Activated T-cell treated with anti-CD3 and anti-CD28 coated beads, Interleukin-2, amount 50 U/mL, for 72 hours (primary cell): ENCODE measurements around the gene GRIP2. TPM values are rescaled to one million over a fixed set of nuclear protein-coding genes. Genes with fewer than 3 reads are reported as not detected.

Source experiments
- ATAC-seq, 2 donors: fragments of 150-1000 bp; cut with Tn5 transposase; replicated peaks in 1 of 2; 2 replicates each; pipeline ENCODE4 v1.10.0; 2021; ENCODE audit warnings: moderate library complexity in 2 of 2, mild to moderate bottlenecking in 1 of 2
- DNase-seq, 2 donors: peaks; one replicate each; pipeline ENCODE4 v3.0.0; 2021 to 2022; ENCODE audit warnings: mixed read lengths in 1 of 2
- H3K27ac Mint-ChIP-seq: one replicate; pipeline ENCODE4 v1.8.0; 2022; ENCODE audit warnings: mild to moderate bottlenecking, moderate library complexity, mixed read lengths
- H3K27me3 Mint-ChIP-seq: one replicate; pipeline ENCODE4 v1.8.0; 2022; ENCODE audit warnings: low read depth, mixed read lengths
- H3K36me3 Mint-ChIP-seq, 2 donors: one replicate each; pipeline ENCODE4 v1.8.0; 2022; ENCODE audit warnings: mixed read lengths in 2 of 2, mild to moderate bottlenecking in 1 of 2; ENCODE audit not compliant: insufficient read depth in 2 of 2
- H3K4me1 Mint-ChIP-seq: one replicate; pipeline ENCODE4 v1.8.0; 2022; ENCODE audit warnings: low read depth, mixed read lengths
- H3K4me3 Mint-ChIP-seq, 2 donors: one replicate each; pipeline ENCODE4 v1.8.0; 2022; ENCODE audit warnings: mild to moderate bottlenecking in 2 of 2, mixed read lengths in 2 of 2, moderate library complexity in 2 of 2
- H3K9me3 Mint-ChIP-seq, 2 donors: one replicate each; pipeline ENCODE4 v1.8.0; 2022; ENCODE audit warnings: mixed read lengths in 2 of 2
- total RNA-seq, 2 donors: library from RNA; stranded (reverse); gene quantifications; one replicate each; pipeline ENCODE4 v1.2.3, GENCODE V29; 2022

GRIP2 gene
- total RNA-seq, 2 donors from 2014 or later = 0.07 TPM; not detected in 1

- no peak for DNase-seq
- H3K4me3 Mint-ChIP-seq = no peak overlapping the region
- H3K9me3 Mint-ChIP-seq = peaks cover 4% of the 10 kb centered on the region in 2 donors
- no peak for ATAC-seq
- H3K4me1 Mint-ChIP-seq = no peaks in the 10 kb centered on the region
- H3K27ac Mint-ChIP-seq = no peak overlapping the region
- H3K27me3 Mint-ChIP-seq = peaks cover 9% of the 10 kb centered on the region
- H3K36me3 Mint-ChIP-seq = peaks cover 0 to 3% of the 10 kb centered on the region in 2 donors
These were observed 43.8 kb downstream of the GRIP2 start for GRCh38 chr3:14496351-14496750.

- no peak overlapping the region for H3K27ac Mint-ChIP-seq
- no peak overlapping the region for H3K4me3 Mint-ChIP-seq
- peaks cover 0 to under 1% of the 10 kb centered on the region in 2 donors for H3K36me3 Mint-ChIP-seq
- H3K4me1 Mint-ChIP-seq = no peaks in the 10 kb centered on the region
- ATAC-seq (no peak), DNase-seq (no peak)
- H3K9me3 Mint-ChIP-seq = peaks cover 0 to under 1% of the 10 kb centered on the region in 2 donors
- H3K27me3 Mint-ChIP-seq = peaks cover 9% of the 10 kb centered on the region
These were observed 45.2 kb downstream of the GRIP2 start for GRCh38 chr3:14494973-14495300.

GRCh38 chr3:14494279-14494972 is 45.7 kb downstream of the GRIP2 start:
- ATAC-seq = no peak

GRCh38 chr3:14492948-14493881 is 46.9 kb downstream of the GRIP2 start:
- no peak for ATAC-seq
- Mint-ChIP-seq H3K9me3 (no peaks in the 10 kb centered on the region), H3K27me3 (peaks cover 9% of the 10 kb centered on the region), H3K36me3 (no peaks in the 10 kb centered on the region), H3K4me3 (no peak overlapping the region), H3K27ac (no peak overlapping the region), H3K4me1 (no peaks in the 10 kb centered on the region)
- DNase-seq = no peak

More at GRCh38 chr3:14494279-14494972, 45.7 kb downstream of the GRIP2 start:
- DNase-seq = no peak
- no peak overlapping the region for H3K27ac Mint-ChIP-seq
- H3K27me3 Mint-ChIP-seq = peaks cover 9% of the 10 kb centered on the region
- H3K36me3 Mint-ChIP-seq = no peaks in the 10 kb centered on the region
- no peaks in the 10 kb centered on the region for H3K9me3 Mint-ChIP-seq
- no peak overlapping the region for H3K4me3 Mint-ChIP-seq
- no peaks in the 10 kb centered on the region for H3K4me1 Mint-ChIP-seq

GRCh38 chr3:14491396-14492190 is 48.5 kb downstream of the GRIP2 start:
- no peaks in the 10 kb centered on the region for H3K9me3 Mint-ChIP-seq
- no peak for ATAC-seq
- H3K4me3 Mint-ChIP-seq = no peak overlapping the region
- no peak overlapping the region for H3K27ac Mint-ChIP-seq
- H3K27me3 Mint-ChIP-seq = no peaks in the 10 kb centered on the region
- no peaks in the 10 kb centered on the region for H3K36me3 Mint-ChIP-seq
- no peaks in the 10 kb centered on the region for H3K4me1 Mint-ChIP-seq
- DNase-seq = no peak

GRCh38 chr3:14490831-14491230 is 49.3 kb downstream of the GRIP2 start:
- H3K27ac Mint-ChIP-seq = peak overlapping the region; percentile 21
- ATAC-seq = no peak

GRCh38 chr3:14490255-14490654 is 49.9 kb downstream of the GRIP2 start:
- Mint-ChIP-seq H3K4me3 (no peak overlapping the region), H3K9me3 (no peaks in the 10 kb centered on the region), H3K27ac (no peak overlapping the region), H3K4me1 (peaks cover 3% of the 10 kb centered on the region), H3K36me3 (peaks cover 0 to 3% of the 10 kb centered on the region in 2 donors), H3K27me3 (no peaks in the 10 kb centered on the region)
- no peak for ATAC-seq
- DNase-seq = no peak

More at GRCh38 chr3:14490831-14491230, 49.3 kb downstream of the GRIP2 start:
- Mint-ChIP-seq H3K4me3 (no peak overlapping the region), H3K36me3 (no peaks in the 10 kb centered on the region), H3K9me3 (no peaks in the 10 kb centered on the region), H3K27me3 (no peaks in the 10 kb centered on the region), H3K4me1 (no peaks in the 10 kb centered on the region)
- no peak for DNase-seq

GRCh38 chr3:14489641-14490040 is 50.5 kb downstream of the GRIP2 start:
- no peaks in the 10 kb centered on the region for H3K27me3 Mint-ChIP-seq
- H3K27ac Mint-ChIP-seq = no peak overlapping the region
- H3K4me3 Mint-ChIP-seq = no peak overlapping the region
- DNase-seq (no peak), ATAC-seq (no peak)
- peaks cover 4% of the 10 kb centered on the region for H3K4me1 Mint-ChIP-seq
- H3K9me3 Mint-ChIP-seq = no peaks in the 10 kb centered on the region
- peaks cover 0 to 6% of the 10 kb centered on the region in 2 donors for H3K36me3 Mint-ChIP-seq

- ATAC-seq (no peak), DNase-seq (no peak)
- Mint-ChIP-seq H3K4me1 (peaks cover 4% of the 10 kb centered on the region), H3K27me3 (no peaks in the 10 kb centered on the region), H3K27ac (no peak overlapping the region), H3K9me3 (no peaks in the 10 kb centered on the region), H3K36me3 (peaks cover 0 to 6% of the 10 kb centered on the region in 2 donors), H3K4me3 (no peak overlapping the region)
These were observed 51.7 kb downstream of the GRIP2 start for GRCh38 chr3:14488286-14489041.

GRCh38 chr3:14487821-14488220 is 52.3 kb downstream of the GRIP2 start:
- peaks cover 0 to 6% of the 10 kb centered on the region in 2 donors for H3K36me3 Mint-ChIP-seq

GRCh38 chr3:14487086-14487485 is 53.1 kb downstream of the GRIP2 start:
- no peak for DNase-seq
- H3K27ac Mint-ChIP-seq = no peak overlapping the region
- peaks cover 4% of the 10 kb centered on the region for H3K4me1 Mint-ChIP-seq
- no peak for ATAC-seq
- no peaks in the 10 kb centered on the region for H3K9me3 Mint-ChIP-seq
- peaks cover 0 to 6% of the 10 kb centered on the region in 2 donors for H3K36me3 Mint-ChIP-seq
- no peak overlapping the region for H3K4me3 Mint-ChIP-seq
- H3K27me3 Mint-ChIP-seq = no peaks in the 10 kb centered on the region

More at GRCh38 chr3:14487821-14488220, 52.3 kb downstream of the GRIP2 start:
- ATAC-seq = no peak
- no peak for DNase-seq
- H3K4me3 Mint-ChIP-seq = no peak overlapping the region
- no peak overlapping the region for H3K27ac Mint-ChIP-seq
- peaks cover 4% of the 10 kb centered on the region for H3K4me1 Mint-ChIP-seq
- H3K9me3 Mint-ChIP-seq = no peaks in the 10 kb centered on the region
- no peaks in the 10 kb centered on the region for H3K27me3 Mint-ChIP-seq

GRCh38 chr3:14486460-14486859 is 53.7 kb downstream of the GRIP2 start:
- peak in 1 of 2 donors; percentile 36 for ATAC-seq
- Mint-ChIP-seq H3K36me3 (peaks cover 0 to 6% of the 10 kb centered on the region in 2 donors), H3K9me3 (no peaks in the 10 kb centered on the region), H3K4me1 (peaks cover 4% of the 10 kb centered on the region), H3K4me3 (no peak overlapping the region), H3K27me3 (no peaks in the 10 kb centered on the region), H3K27ac (no peak overlapping the region)
- no peak for DNase-seq
